HL-60 (cell line): ENCODE data around the gene NDUFAF2.

Experiments
- DNase-seq, 2 experiments: peaks; one replicate each; pipeline ENCODE4 v3.0.0-alpha.2; 2010 to 2020; ENCODE audit warnings: low read depth in 1 of 2, low spot score in 1 of 2
- H3K27ac ChIP-seq: fragments of 250-450 bp; sonication (Bioruptor Pico); replicated peaks from 2 replicates; pipeline ENCODE4 v1.5.1; 2020; ENCODE audit warnings: mild to moderate bottlenecking, moderate library complexity
- H3K27me3 ChIP-seq: fragments of 250-450 bp; sonication (Bioruptor Pico); 2 replicates; pipeline ENCODE4 v1.5.1; 2021; ENCODE audit warnings: mild to moderate bottlenecking, moderate library complexity; ENCODE audit not compliant: insufficient read depth, poor library complexity, severe bottlenecking
- H3K4me3 ChIP-seq: replicated peaks from 2 replicates; pipeline ENCODE4 v1.5.1; 2011; ENCODE audit warnings: mild to moderate bottlenecking, control low read depth, low read length; ENCODE audit not compliant: insufficient read depth
- GABPA ChIP-seq: IDR thresholded peaks from 2 replicates; pipeline ENCODE4 v1.6.1; 2012; ENCODE audit warnings: low read depth
- POLR2AphosphoS5 ChIP-seq: IDR thresholded peaks from 2 replicates; pipeline ENCODE4 v1.6.1; 2012; ENCODE audit warnings: low read depth
- SPI1 ChIP-seq: IDR thresholded peaks from 2 replicates; pipeline ENCODE4 v1.6.1; 2012; ENCODE audit warnings: low read depth, mild to moderate bottlenecking, borderline replicate concordance
- TF ChIP-seq, protein P1 (sequence below): IDR thresholded peaks from one replicate; pipeline ENCODE4 v1.5.1; 2011; ENCODE audit warnings: low read length, control low read depth, inconsistent platforms; ENCODE audit not compliant: insufficient read depth
- TF ChIP-seq, protein P2 (sequence below): IDR thresholded peaks from 2 replicates; pipeline ENCODE4 v1.6.1; 2012; ENCODE audit warnings: low read depth; ENCODE audit not compliant: insufficient replicate concordance

Gene NDUFAF2

DNA sequence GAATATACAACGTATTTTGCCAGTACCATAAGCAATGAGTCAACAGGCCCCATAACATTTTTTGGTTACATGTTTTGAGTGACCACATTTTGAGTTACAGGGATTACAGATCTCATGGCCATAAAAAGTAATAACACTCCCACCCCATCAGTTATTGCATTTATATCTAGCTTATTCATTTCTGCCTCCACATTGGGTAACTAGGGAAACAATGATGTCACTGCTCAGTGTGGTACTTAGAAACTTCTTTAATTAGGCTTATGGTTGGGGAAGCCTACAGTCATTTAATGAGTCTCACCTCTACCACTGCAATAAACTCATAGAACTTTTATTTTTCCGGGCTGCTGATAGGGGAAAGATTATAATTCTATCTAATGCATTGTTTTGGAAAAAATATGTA lies 257.2 kb downstream of the NDUFAF2 start:
- Histone ChIP-seq H3K27me3 (no peaks in the 10 kb centered on the region), H3K4me3 (no peak overlapping the region), H3K27ac (no peak overlapping the region)
- no peak for DNase-seq
- TF ChIP-seq GABPA, result no peak
- TF ChIP-seq, protein P1, sequence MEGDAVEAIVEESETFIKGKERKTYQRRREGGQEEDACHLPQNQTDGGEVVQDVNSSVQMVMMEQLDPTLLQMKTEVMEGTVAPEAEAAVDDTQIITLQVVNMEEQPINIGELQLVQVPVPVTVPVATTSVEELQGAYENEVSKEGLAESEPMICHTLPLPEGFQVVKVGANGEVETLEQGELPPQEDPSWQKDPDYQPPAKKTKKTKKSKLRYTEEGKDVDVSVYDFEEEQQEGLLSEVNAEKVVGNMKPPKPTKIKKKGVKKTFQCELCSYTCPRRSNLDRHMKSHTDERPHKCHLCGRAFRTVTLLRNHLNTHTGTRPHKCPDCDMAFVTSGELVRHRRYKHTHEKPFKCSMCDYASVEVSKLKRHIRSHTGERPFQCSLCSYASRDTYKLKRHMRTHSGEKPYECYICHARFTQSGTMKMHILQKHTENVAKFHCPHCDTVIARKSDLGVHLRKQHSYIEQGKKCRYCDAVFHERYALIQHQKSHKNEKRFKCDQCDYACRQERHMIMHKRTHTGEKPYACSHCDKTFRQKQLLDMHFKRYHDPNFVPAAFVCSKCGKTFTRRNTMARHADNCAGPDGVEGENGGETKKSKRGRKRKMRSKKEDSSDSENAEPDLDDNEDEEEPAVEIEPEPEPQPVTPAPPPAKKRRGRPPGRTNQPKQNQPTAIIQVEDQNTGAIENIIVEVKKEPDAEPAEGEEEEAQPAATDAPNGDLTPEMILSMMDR, result no peak
- no peak for TF ChIP-seq SPI1
- TF ChIP-seq, protein P2, sequence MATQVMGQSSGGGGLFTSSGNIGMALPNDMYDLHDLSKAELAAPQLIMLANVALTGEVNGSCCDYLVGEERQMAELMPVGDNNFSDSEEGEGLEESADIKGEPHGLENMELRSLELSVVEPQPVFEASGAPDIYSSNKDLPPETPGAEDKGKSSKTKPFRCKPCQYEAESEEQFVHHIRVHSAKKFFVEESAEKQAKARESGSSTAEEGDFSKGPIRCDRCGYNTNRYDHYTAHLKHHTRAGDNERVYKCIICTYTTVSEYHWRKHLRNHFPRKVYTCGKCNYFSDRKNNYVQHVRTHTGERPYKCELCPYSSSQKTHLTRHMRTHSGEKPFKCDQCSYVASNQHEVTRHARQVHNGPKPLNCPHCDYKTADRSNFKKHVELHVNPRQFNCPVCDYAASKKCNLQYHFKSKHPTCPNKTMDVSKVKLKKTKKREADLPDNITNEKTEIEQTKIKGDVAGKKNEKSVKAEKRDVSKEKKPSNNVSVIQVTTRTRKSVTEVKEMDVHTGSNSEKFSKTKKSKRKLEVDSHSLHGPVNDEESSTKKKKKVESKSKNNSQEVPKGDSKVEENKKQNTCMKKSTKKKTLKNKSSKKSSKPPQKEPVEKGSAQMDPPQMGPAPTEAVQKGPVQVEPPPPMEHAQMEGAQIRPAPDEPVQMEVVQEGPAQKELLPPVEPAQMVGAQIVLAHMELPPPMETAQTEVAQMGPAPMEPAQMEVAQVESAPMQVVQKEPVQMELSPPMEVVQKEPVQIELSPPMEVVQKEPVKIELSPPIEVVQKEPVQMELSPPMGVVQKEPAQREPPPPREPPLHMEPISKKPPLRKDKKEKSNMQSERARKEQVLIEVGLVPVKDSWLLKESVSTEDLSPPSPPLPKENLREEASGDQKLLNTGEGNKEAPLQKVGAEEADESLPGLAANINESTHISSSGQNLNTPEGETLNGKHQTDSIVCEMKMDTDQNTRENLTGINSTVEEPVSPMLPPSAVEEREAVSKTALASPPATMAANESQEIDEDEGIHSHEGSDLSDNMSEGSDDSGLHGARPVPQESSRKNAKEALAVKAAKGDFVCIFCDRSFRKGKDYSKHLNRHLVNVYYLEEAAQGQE, result no peak
- no peak for TF ChIP-seq POLR2AphosphoS5
